Effector CD8-positive, alpha-beta T cell (primary cell): ENCODE data around the gene POLRMT.
"Not testable (repeated sequence)": the region's sequence is repeated elsewhere in the genome, so short reads cannot be mapped to it uniquely, and the experiment has no call there.

Experiments
- DNase-seq: peaks from one replicate; lab custom pipeline; 2025; lab: John Stamatoyannopoulos, UW

The POLRMT gene

DNA sequence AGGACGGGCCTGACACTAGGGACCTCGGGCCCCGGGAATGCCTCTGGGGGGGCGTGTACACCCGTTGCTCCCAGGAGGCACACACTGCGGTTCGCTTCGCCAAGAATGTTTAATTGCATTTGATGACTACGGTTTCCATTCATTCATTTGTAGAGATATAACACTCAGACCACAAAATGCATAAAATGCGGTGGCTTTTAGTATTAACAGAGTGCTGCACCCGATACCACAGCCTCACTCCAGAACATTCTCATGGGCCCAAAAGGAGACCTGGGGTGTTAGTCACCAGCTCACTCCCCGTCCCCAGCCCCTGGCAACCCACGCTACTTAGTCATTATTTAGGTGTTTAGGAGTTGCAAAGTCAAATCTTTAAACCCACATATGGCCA, 21.9 kb downstream of the POLRMT start:
- no peak for DNase-seq

DNA sequence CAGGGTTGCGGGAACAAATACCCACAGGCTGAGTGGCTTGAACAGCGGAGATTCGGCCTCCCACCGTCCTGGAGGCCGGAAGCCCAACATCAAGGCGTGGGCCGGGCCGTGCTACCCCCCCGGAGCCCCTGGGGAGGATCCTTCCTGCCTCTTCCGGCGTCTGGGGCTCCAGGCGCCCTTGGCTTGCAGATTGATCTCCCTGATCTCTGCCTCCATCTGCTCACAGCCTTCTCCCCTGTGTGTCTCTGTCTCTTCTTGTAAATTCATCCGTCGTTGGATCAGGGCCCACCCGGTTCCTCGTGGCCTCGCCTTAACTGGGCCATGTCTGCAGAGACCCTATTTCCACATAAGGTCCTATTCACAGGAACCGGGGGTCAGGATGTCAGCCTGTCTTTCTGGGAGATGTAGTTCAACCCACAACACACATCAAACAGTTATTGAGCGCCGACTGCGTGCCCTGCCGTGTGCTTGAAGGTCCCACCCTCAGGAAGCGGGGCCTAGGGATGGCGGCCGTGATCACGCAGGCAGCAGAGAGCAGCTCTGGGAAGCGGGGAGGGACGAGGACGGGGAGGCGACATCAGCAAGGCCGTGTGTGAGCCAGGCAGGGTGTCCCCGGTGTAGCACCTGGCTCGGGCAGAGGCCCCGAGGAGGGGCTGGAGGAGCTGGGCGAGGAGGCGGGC, 22.4 kb downstream of the POLRMT start:
- peak; percentile 46 for DNase-seq

DNA sequence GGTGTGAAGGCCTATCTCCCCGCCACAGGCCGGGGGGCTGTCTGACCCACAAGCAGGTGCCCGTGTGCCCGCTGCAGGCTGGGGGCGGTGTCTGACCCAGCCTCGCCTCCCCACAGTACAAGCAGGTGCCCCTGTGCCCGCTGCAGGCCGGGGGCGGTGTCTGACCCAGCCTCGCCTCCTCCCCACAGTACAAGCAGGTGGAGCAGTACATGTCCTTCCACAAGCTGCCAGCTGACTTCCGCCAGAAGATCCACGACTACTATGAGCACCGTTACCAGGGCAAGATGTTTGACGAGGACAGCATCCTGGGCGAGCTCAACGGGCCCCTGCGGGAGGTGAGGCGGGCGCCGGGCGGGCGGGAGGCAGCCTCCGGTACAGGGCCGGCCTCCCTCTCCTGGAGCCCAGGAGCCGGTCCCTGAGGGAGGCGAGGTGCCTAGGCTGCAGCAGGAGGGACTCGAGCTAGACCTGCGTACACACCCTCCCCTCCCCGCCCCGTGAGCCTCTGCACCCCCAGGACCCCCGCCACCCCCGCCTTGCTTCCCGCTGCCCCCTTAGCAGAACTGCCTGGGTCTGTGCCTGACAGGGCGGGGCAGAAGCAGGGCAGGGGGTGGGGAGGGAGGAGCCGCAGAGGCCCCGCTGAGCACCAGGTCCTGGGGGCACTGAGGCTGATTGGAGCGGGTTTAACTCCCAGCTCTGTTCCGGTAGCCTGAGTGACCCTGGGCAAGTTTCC, 23.1 kb downstream of the POLRMT start:
- DNase-seq: no peak

DNA sequence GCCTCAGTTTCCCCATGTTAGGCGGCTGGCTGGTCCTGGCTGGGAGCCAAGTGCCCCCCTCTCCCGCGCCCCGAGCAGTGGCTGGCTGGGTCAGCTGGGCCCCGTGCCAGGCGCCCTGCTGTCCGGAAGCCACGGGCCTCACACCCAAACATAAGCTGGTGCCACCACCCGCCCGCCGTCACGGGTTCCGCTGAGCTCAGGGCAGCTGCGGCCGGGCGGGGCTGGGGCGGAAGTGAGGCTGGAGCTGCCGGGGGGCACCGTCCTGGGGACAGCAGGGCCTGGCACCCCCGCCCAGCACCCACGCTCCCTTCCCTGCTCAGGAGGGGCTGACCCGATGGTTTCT, 24.4 kb downstream of the POLRMT start:
- DNase-seq: no peak

DNA sequence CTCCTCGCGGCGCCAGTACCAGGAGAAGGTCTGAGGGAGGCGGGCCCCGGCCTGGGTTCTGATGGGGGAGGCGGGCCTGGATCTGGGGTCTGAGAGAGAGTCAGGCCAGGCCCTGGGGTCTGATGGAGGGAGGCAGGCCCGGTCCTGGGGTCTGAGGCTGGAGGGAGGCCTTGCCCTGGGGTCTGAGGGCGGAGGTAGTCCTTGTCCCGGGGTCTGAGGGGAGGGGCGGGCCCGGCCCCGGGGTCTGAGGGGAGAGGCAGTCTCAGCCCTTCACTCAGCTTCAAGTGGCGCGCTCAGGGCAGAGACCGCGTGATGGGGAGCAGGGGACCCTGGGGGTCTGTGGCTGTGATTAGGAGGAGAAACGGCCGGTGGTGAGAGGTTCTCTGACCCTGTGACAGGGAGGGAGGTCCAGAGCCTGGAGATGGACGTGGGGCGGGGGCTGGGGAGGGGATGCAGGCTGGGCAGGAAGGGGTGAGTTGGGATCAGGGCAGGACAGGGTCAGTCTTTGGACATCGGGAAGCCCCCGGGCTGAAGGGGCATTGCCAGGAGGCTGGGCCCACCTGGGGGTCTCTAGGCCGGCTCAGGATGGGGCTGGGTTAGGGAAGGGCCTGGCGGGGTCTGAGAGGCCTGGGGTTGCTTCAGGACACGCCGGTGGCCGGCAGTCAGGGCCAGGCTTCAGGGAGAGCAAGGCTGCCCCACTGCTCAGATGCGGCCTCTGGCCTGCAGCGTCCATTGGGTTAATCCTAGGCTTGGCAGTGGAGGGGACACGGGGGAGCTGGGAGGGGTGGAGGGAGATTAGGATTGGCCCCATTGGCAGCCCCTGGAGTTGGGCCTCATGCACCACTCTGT, 25.0 kb downstream of the POLRMT start:
- no peak for DNase-seq

DNA sequence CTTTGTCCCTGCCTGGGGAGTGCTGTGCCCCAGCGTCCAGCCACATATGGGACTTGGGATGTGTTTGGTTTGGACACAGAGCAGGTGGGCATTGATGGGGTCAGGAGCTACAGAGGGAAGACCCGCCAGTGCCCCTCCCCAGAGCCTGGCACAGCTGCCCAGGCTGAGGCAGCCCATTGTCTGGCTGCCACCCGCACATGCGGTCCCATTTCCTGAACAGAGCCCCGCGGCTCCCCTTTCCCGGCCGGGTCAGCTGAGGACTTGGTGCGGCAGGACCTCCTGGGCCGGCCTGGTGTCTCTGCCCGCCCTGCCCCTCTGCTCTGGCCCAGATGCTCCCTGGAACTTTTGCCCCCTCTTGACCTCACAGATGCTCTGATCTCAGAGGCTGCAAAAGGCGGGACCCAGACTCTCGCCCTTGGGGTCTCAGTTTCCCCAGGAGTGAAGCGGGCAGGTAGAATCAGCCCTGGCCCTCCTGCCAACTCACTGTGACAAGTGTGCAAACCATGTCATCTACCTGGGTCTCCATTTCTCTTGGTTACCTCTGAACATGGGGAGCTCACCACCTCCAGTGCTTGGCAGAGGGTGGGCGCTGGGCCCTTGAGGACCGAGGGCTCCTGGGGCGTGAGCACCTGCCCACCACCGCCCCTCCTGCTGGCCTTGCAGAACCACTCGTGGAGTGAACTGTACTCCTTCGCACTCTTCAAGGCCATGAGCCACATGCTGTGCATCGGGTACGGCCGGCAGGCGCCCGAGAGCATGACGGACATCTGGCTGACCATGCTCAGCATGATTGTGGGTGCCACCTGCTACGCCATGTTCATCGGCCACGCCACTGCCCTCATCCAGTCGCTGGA, 25.8 kb downstream of the POLRMT start:
- no peak for DNase-seq

DNA sequence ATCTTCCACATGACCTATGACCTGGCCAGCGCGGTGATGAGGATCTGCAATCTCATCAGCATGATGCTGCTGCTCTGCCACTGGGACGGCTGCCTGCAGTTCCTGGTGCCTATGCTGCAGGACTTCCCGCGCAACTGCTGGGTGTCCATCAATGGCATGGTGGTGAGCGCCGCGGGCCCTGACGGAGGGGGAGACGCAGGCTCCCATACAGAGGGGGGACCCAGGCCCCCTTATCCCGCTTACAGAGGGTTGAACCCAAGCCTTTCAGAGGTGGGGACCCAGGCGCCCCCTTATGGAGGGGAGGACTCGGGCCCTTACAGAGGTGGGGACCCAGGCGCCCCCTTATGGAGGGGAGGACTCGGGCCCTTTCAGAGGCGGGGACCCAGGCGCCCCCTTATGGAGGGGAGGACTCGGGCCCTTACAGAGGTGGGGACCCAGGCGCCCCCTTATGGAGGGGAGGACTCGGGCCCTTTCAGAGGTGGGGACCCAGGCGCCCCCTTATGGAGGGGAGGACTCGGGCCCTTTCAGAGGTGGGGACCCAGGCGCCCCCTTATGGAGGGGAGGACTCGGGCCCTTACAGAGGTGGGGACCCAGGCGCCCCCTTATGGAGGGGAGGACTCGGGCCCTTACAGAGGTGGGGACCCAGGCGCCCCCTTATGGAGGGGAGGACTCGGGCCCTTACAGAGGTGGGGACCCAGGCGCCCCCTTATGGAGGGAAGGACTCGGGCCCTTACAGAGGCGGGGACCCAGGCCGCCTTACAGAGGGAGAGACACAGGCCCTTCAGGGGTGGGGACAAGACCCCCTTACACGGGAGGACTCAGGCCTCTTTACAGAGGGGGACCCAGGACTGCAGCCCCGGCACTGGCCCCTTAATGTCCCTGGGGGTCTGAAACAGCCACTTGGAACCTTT, 28.0 kb downstream of the POLRMT start:
- not testable (repeated sequence) for DNase-seq

DNA sequence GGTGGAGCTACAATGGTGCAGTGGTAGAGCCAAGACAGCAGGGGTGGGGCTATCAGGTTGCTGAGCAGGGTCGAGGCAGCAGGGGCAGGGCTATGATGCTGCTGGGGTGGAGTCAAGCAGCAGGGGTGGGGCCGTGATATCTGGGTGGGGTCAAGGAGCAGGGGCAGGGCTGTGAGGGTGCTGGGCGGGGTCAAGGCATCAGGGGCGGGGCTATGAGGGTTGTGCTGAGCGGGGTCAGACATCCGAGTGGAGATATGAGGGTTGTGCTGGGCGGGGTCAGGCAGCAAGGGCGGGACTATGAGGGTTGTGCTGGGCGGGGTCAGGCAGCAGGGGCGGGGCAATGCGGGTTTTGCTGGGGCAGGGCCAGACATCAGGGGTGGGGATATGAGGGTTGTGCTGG, 29.0 kb downstream of the POLRMT start:
- DNase-seq: no peak

DNA sequence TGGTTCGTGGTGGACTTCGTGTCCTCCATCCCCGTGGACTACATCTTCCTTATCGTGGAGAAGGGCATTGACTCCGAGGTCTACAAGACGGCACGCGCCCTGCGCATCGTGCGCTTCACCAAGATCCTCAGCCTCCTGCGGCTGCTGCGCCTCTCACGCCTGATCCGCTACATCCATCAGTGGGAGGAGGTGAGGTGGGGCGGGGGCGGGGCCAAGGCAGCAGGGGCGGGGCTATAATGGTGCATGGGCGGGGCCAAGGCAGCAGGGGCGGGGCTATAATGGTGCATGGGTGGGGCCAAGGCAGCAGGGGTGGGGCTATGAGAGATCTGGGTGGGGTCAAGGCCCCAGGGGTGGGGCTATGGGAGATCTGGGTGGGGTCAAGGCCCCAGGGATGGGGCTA, 29.6 kb downstream of the POLRMT start:
- not testable (repeated sequence) for DNase-seq

DNA sequence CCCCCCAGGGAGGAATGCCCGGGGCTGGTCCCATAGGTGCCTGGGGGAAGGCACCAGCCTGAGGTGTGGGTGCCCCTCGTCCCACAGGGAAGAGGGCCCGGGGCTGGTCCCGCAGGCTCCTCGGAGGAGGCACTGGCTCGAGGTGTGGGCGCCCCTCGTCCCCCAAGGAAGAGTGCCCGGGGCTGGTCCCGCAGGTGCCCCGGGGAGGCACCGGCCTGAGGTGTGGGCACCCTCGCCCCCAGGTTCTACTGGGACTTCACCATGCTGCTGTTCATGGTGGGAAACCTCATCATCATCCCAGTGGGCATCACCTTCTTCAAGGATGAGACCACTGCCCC, 30.1 kb downstream of the POLRMT start:
- not testable (repeated sequence) for DNase-seq

DNA sequence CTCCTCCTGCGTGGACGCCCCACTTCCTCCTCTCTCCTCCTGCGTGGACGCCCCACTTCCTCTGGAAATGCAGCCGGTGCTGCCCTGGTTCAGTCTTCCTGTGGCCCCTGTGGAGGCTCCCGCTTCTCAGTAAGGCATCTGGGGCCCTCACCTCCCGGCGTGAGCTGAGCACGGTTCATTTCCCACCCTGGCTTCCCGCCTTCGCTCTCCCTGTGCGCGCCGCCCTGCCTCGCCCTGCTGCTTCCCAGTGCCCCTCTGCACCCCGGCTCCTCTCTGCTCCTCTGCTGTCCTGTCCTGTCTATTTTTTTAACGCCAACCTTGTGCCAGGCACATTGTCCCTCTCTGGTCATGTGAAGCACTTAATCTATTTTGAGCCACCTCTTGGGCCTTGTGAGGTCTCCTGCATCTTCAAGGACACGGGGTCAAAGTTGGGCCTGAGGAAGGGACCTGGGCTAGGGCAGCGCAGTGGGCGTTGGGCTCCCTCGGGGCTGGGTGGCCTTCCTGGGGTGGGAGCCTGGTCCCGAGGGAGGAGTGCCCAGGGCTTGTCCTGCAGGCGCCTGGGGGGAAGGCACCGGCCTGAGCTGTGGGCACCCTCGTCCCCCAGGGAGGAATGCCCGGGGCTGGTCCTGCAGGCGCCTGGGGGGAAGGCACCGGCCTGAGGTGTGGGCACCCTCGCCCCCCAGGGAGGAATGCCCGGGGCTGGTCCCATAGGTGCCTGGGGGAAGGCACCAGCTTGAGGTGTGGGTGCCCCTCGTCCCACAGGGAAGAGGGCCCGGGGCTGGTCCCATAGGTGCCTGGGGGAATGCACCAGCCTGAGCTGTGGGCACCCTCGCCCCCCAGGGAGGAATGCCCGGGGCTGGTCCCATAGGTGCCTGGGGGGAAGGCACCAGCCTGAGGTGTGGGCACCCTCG, 30.7 kb downstream of the POLRMT start:
- no peak for DNase-seq

DNA sequence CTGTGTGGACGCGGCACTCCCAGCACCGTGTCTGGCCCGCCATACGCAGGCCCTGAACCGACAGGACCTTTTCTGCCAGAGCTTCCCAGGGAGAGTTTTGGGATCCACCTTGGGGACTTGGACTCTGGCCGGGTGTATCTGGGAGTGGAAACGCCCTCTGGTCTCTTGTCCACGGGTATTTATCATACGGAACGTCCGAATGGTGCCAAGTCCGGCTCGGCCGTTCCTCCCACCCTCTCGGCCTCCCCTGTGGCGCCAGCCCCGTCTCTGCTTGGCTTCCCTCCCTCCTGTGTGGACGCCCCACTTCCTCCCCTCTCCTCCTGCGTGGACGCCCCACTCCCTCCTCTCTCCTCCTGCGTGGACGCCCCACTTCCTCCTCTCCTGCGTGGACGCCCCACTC, 31.5 kb downstream of the POLRMT start:
- no peak for DNase-seq

DNA sequence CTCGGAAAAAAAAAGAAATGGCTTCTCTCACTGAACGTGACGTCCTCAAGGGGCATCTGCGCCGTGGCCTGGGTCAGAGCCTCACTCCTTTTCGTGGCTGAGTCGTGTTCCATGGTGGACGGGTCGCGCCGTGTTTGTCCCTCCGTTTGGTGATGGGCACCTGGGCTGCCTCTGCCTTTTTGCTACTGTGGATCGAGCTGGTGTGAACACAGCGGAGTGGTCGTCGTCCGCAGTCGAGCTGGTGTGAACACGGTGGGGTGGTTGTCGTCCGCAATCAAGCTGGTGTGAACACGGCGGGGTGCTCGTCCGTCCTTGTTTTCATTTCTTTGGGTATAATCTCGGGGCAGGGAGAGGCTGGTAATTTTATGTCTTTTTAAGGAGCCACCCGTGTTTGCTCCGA, 32.0 kb downstream of the POLRMT start:
- DNase-seq: no peak

DNA sequence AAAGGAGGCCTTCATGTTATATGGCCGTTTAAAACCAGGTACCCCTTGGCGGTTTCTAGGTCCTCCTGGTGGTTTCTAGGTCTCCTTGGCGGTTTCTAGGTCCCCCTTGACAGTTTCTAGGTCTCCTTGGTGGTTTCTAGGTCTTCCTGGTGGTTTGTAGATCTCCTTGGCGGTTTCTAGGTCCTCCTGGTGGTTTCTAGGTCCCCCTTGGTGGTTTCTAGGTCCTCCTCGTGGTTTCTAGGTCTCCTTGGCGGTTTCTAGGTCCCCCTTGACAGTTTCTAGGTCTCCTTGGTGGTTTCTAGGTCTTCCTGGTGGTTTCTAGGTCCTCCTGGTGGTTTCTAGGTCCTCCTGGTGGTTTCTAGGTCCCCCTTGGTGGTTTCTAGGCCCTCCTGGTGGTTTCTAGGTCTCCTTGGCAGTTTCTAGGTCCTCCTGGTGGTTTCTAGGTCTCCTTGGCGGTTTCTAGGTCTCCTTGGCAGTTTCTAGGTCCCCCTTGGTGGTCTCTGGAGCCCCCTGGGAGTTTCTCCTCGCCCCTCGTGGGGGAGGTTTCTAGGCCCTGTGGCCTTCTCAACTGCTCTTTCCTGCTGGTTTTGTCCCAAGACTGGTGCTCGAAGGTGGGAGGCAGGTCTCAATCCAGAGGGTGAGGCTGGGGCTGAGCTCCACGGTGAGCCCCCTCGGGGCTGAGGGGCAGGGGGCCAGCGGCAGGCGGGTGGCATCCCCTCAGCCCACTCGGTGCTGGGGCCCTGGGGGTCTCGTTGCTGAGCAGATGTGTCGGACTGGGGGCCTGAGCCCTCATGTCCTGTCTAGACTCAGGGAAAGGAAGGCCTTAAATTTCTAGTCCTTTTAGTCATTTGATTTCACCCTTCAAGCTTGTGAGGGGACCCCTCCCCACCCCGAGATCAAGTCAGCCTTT, 35.7 kb downstream of the POLRMT start:
- DNase-seq: no peak

DNA sequence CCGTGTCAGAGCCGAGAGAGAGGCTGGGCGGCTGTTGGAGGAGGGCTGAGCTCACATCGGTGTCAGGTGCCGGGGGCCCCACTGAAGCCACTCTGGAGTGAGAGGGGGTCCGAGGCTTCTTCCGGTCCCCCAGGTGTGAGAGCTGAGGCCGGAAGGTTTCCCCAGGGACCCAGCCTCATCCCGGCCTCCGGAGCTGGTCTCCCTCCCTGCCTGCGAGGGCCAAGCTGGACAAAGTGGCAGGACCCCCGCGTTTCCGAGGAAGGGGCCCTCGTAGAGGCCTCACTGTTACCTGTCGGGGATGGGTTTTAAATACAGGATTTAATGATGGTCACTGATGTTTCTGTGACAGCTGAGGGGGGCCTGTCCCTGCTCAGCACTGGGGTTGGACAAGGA, 37.1 kb downstream of the POLRMT start:
- DNase-seq: no peak

DNA sequence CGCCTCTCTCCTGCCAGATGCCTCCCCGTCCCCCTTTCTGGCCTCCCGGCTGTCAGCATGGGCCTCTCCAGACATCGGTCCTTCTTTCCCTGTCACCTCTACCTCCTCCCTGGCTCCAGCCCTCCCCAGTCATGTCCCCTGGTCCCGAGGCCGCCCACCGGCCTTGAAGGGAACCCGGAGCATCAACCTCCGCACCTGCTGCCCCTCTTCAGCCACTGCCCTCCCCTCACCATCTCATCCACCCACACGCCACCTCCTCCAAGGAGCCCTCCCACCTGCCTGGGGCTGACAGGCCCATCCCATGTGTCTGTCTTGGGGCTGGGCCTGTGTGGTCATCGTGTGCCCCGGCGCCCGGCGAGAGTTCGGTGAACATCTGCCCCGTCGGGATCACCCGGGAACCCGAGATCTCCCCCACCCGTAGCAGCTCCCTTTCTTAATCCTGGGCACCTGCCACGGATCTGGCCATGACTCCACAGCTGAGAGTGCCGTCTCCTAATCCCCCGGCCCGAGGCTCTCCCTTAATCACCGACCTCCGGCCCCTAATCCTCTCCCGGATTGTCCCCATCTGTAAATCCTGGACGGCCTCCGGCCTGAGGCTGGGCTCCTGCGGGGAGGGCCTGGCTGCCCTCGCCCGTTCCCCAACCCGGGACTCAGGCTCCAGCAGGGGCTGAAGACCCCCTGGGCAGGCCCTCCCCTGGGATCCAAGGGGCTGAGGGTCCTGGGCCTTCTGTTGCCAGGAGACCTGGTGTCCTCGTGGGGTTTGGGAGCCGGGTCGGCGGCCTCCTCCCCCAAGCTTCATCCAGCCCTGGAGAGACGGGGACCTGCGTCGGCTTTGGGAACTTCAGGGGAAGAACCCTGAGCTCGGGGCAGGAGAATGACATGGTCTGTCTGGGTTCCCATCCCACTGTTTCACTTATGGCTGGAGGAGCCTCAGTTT, 37.7 kb downstream of the POLRMT start:
- DNase-seq: no peak

DNA sequence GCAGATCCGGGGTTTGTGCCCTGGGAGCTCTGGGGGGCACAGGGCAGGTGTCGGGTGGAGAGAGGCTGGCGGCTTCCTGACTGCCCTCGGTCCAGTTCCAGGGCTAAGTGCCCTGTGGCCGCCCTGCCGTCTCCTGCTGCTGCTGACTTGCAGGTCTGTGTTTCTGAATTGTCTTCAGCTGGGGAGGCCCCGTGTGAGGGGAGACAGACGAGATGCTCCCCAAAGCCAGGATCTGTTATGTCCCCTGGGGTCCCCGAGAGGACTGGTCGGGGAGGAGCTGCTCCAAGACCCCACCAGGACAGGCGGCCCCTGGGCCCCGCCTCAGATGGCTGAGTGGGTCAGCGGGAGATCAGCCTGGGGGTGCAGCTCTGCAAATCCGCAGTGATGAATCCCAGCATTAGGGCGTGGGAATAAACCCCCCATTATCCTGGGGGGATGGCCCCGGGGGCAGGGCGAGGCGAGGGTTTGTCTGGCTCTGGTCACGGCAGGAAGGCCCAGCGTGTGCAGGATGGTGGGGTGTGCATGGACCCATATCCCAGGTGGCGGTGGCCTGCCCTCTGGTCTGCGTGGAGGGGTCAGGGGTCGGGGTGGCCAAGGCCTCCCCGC, 39.0 kb downstream of the POLRMT start:
- no peak for DNase-seq
